ENCODE data around the gene KAZALD1.

The KAZALD1 gene

DNA sequence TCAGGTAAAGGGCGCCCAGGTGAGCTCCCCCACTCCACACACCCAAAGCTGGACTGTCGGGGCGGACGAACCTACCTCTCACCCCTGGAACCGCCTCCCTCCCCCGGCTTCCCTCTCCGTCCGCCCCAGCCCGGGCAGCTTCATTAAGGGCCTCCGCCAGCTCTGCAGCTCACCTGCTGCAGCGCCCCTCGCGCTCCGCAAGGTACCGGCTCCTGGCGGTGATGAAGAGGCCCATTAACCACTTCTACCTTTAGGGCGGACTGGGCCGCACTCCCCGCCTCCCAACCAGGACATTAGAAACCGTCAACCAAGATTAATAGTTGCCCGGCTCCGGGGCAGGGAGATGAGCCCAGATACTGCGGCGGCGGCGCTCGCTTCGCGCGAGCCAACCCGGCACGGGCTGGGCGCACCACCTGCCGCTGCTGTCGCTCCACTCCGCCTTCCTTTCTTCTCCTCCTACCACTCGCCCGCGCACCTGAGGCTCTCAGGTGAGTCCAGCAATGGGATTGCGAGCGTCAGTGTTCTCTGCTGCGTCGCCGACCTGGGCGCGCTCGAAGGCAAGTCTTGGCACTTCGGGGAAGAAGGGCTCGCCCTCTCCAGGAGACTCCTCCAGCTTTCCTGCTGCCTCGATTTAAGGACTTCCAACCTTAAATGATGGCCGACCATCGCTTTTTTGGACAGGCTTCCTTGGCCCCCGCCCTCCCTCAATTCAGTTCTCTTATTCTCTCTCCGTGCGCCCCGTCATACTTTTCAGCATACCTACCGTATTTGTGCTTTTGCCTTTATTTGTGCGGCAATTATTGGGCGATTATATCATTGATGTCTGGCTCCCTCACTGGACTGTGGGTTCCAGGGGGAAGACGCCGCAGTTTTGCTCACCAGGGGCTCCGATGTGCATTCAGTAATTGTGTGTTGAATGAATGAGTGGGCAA lies 13.6 kb upstream of the KAZALD1 start:
- DNase-seq: no peak

DNA sequence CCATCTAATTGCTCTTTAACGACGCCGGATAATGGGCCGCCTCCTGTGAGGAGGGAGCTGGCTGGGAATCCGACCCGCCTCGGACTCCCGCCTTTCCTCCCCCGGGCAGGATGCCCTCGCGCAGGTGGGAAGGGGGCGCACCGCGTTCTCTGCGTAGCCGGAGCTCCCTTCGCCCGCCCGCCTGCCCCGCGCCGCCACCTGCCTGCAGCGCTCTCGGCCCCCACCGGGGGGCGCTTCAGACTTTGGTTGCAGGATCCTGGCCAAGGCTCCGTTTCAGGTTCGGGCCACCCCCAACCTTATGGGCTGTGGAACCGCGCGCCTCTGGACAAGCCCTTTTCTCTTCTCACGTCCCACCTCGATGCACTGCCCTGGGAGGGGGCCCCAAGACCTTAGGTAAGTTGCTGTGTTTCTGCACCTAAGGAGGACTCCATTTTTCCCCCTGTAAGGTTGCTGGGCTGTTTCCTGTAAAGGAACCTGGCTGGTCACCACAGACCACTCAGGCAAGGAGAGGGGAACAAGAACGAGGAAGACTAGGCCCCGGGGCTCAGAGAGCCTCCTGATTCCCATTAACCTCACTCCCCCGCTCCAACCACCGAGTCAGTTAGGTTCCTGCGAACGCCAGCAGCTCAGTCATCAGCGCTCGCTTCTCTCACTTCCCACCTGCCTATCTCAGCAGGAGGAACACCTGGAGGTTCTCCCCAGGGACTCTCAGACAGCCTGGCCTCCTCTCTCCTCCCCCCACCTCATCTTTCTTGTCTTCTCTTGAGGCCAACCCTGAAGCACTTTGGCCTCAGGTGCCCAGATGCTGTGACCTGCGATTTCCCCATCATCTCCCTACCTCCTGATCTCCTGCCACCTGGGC lies 11.3 kb upstream of the KAZALD1 start:
- DNase-seq: peak; percentile 18

DNA sequence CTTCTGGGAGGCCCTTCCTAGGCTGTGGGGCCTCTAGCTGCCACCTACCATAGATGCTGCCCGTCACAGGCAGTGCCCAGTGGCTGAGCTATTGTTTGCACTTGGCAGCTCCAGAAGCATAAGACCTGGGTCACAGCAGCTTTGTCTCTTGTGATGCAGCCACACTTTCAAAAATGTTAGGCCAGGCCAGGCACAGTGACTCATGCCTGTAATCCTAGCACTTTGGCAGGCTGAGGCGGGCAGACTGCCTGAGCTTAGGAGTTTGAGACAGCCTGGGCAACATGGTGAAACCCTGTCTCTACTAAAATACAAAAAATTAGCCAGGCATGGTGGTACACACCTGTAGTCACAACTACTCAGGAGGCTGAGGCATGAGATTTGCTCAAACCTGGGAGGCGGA lies 9.5 kb upstream of the KAZALD1 start:
- no peak for DNase-seq

DNA sequence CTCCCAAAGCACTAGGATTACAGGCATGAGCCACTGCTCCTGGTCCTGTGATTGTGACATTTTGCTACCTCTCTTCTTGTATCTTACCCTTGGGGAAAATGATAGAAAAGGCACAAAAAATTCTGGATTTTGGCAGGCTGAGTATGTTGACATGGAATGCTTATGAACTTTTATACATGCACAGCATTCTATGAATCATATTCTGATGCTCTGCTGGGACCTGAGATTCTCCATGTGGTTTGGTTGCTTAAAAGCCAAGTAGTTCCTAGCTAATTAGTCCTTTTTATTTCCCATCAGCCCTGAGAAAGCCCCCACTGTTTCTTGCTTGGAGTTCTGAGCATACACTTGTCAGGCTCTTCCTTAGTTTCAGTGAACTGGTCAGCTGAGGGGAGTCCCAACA lies 8.3 kb upstream of the KAZALD1 start:
- DNase-seq: no peak

DNA sequence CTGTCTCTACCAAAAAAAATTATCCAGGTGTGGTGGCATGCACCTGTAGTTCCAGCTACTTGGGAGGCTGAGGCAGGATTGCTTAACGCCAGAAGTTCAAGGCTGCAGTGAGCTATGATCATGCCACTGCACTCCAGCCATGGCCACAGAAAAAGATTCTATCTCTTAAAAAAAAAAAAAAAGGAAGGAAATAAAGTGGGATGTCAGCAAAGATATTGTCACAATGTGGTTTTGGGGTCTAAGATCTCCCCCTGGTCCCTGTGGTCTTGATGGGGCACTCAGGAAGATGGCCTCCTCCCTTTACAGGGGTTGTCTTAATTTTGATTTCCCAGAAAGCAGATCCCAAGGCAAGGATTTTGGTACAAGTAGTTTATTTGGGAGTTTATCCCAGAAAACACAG lies 7.4 kb upstream of the KAZALD1 start:
- no peak for DNase-seq

DNA sequence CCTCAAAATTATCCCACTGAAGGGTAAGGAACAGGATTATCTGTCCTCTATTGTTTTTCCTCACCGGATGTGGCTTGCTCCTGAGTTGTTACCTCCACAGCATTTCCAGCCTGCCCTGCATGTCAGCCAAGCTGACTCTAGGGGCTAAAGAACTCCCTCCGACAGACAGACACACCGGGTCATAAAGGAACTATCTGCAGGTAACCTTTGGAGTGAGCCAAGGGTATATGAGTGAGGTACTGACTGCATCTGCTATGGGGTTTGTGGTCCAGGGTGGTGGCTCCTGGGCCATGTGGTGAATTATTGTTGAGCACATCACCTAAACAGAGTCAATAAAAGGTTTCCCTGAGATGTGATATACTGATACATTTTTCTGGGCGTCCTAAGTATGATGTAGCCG lies 6.9 kb upstream of the KAZALD1 start:
- DNase-seq: no peak

DNA sequence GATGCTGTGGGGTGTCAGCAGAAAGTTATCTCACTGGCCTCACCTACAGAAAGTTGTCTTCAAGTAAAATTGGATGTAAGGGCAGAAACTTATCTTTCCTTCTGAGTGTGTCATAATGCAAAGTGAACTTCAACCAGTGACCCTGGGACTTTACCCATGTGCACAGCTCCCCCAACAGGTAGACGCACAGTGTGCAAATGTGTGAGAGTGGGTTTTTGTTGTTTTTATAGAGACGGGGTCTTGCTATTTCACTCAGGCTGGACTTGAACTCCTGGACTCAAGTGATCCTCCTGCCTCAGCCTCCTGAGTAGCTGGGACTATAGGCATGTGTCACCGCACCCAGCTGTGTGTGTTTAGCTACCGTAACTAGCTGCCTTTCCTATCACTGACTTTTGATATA lies 6.4 kb upstream of the KAZALD1 start:
- DNase-seq: no peak

DNA sequence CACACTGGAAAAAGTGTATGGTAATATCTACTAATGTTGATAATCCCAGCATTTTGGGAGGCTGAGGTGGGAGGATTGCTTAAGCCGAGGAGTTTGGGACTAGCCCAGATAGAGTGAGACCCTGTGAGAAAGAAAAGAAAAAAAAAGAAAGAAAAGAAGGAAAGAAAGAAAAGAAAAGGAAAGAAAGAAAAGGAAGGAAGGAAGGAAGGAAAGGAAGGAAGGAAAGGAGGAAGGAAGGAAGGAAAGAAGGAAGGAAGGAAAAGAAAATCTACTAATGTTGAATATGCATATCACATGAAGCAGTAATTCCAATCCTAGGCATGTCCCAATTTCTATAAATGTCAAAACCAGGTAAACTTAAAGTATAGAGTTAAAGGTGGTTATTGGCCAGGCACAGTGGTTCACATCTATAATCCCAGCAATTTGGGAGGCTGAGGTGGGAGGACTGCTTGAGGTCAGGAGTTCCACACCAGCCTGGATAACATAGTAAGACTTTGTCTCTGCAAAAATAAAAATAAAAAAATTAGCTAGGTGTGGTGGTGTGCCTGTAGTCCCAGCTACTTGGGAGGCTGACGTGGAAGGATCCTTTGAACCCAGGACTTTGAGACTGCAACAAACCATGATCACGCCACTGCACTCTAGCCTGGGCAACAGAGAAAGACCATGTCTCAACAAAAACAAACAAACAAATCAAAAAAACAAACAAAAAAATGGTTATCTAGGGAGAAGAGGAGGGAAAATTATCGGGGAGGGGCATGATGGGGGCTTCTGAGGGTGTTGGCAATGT lies 5.2 kb upstream of the KAZALD1 start:
- DNase-seq: no peak

DNA sequence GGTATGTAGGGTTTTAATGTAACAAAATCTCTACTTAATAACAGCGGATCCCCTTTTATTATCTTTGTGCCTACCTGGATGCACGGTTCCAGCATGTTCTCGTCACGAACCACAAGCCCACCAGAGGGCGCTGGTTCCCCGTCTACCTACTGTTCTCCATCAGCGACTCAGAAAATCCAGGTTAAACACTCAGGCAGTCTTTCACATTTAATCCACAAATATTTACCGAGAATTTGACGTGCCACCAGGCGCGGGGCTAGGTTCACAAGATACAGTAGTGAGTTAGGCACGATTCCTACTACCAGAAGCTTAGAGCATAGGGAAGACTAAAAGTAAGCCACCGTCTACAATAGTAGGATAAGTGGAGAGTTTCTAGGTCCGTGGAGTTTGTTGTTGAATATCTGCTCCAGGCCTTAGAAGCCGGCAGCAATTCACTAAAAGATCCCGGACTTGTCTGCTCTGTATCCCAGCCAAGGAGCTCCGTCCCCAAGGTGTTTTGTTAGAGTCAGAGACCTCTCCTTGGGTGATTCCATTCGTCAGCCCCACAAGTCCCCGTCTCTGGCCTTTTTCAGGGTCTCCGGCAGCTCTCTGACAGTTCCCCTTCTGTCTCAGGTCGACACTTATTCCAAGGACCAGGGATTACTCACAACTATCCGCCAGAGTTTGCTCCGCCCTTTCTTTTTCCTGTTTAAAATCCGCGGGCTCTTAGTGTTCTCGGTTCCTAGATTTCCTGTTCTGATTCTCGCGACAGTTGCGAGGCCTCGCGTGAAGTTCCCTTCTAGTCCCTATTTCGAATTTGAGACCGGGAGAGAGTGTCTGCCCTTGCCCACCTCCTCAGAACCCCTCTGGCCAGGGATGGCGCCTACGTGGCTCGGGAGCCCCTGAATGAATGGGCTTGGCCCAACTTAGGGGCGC lies 1.5 kb upstream of the KAZALD1 start:
- peak; percentile 97 for DNase-seq

DNA sequence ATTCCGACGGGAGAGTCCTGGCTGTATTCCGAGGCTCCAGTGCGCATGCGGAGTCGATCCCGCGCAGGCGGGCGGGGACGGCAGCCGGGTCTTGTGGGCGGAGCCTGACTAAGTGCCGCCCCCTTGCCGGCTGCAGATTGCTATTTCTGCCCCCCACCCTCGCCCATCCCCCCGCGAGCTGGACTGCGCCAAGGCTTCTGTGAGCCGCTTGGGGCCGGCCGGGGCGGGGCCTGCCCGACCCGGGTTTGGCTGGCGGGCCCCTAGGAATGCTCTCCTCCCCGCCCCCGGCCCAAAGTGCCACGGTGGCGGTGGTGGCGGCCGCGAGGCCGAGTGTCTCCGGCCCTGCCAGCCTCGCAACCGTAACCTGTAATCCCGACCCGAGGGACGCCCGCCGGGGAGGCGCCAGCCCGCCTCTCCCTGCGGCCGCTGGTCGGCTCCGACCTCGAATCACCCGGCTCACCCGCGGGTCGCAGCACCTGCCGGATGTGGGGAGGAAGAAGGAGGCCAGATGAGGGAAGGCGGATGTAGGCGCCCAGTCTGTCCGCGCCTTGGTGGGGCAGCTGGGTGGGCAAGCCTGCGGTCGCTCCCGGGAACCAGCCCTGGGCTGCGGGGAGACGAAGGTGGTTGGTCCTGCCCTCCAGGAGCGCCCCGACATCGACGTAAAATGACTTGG lies 702 bp upstream of the KAZALD1 start:
- DNase-seq: peak; percentile 97

DNA sequence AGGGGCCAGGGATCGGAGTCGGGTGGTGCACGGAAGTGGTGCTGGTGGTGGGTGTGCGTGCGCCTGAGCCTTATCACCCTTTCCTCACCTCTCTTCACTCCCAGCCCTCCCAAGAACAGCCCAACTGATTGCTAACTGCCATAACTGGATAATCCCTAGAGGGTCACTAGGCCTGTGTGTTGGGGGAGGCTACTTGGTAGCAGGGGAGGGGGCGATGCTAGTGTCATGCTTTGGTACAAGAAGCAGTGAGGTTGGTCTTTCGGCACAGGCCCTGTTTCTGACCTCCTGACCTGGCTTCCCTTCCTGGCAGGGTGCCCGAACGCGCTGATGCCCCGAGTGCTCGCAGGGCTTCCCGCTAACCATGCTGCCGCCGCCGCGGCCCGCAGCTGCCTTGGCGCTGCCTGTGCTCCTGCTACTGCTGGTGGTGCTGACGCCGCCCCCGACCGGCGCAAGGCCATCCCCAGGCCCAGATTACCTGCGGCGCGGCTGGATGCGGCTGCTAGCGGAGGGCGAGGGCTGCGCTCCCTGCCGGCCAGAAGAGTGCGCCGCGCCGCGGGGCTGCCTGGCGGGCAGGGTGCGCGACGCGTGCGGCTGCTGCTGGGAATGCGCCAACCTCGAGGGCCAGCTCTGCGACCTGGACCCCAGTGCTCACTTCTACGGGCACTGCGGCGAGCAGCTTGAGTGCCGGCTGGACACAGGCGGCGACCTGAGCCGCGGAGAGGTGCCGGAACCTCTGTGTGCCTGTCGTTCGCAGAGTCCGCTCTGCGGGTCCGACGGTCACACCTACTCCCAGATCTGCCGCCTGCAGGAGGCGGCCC lies 652 bp downstream of the KAZALD1 start:
- peak; percentile 16 for DNase-seq

DNA sequence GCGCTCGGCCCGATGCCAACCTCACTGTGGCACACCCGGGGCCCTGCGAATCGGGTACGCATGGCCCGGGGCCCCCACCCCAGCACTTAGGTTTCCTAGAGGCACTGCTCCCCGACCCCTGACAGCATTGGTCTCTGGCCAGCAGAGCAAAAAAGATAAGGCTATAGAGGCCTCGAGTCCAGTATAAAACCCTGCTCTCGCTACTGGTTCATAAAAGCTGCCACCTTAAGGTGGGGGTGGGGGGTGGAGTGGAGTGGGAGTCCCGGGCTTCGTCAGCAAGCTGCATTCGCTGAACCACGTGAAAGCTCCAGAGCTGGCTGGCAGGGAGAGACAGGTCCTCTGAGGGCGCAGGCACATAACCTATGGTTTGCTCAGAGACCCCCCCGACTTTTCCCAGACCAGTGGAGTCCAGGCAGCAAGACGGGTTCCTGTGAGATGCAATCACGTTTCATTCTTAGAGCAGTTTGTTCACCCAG lies 1.3 kb downstream of the KAZALD1 start:
- no peak for DNase-seq

DNA sequence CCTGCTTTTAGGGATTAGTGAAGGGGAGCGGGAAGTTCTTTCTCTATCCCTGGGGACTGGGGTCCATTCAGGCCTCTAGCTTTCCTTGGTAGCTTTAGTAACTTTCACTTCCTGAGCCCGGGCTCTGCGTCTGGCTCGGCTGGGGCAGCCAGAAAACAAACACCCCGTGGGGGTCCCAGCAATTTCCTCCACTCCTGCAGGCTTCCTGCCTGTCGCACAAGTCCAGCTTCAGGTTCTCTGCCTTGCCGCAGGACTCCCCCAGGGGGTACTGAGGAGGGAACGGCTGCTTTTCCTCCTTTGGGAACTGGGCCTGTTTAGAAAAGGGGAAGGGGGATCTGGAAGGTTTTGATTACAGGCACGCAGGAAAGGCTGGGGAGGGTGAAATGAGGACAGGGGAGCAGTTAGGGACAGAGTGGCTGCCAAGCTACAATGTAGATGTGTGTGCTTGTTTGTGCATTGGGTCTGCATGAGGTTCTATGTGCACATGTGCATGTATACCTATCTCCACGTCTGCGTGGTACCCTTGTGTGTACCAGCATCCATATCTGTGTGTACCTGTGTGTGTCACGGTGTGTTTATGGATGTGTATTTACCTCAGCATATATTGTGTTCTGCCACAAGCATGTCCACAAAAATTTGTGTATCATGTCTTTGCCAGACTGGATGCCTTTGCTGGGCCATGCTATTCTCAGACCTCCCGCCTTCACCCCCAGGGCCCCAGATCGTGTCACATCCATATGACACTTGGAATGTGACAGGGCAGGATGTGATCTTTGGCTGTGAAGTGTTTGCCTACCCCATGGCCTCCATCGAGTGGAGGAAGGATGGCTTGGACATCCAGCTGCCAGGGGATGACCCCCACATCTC lies 2.0 kb downstream of the KAZALD1 start:
- no peak for DNase-seq

DNA sequence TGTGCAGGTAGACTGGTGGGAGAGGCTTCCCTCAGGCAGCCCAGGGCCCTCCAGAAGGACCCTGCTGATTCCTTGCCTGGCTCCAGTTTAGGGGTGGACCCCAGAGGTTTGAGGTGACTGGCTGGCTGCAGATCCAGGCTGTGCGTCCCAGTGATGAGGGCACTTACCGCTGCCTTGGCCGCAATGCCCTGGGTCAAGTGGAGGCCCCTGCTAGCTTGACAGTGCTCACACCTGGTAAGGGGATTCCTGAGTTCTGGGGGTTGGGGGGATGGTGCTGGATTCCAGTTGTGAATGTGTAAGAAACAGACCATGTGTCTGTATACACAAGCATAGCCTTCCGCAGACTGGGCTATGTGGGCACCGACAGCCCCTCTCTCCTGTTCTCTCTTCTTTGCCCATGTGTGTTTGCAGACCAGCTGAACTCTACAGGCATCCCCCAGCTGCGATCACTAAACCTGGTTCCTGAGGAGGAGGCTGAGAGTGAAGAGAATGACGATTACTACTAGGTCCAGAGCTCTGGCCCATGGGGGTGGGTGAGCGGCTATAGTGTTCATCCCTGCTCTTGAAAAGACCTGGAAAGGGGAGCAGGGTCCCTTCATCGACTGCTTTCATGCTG lies 2.7 kb downstream of the KAZALD1 start:
- no peak for DNase-seq

DNA sequence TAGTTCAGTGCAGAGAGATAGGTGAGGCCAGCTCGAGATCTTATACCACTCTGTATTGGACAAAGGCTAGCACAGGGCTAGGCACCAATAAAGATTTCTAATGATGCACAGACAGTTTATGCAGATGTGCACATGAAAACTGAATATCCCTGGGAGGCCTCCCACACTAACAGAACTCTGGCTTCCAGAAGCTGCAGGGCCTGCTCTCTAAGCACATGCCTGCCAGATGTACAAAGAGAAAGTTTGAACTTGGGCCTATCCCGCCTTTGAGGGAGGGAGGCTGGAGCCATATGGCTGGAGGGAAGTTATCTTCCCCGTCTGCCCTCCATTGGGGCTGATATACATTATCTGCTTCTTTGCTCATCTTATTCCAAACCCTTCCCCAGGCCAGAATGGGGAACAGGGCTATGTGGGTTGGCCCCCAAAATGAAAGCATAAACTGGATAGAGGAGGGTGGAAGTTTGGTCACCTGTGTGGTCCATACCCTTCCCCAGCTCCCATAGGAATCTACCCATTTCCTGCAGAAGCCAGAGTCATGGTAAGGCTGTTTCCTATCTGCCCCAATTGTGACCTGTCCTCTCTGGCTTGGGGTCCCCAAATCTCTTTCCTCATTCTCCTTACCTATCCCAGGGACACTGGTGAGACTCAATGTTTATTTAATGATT lies 3.8 kb downstream of the KAZALD1 start:
- no peak for DNase-seq

DNA sequence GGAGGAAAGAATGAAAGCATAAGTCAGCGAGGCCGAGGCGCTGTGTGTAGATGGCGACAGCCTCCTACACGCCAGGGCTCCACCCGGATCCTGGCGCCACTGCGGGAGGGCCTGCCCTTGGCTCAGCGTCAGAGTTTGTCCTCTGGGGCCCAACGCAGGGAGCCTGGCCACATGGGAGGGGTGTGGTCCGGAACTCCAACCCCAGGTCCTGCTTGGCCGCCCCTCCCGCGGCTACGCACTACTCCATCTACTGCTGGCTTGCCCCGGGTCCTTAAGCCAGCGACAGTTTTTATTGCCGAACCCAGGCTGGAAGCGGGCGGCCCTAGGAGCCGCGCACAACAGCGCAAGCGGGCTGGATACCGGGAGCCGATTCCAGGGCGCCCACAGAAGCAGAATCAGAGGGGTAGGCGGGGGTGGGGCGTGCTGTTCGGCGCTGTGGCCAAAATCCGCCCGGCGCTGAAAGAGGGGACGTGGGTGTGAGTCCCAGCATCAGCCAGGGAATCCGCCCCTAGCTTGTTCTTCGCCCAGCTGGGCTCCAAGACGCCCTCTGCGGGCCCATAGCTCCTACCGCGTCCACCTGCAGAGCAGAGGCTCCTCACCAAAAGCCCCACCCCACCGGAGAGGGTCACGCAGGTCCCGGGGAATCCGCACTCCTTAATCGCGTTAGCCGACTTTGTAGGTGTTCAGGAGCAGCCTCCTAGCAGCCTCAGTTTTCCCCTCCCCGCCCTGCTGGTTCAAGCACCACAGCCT lies 4.5 kb downstream of the KAZALD1 start:
- peak; percentile 29 for DNase-seq

DNA sequence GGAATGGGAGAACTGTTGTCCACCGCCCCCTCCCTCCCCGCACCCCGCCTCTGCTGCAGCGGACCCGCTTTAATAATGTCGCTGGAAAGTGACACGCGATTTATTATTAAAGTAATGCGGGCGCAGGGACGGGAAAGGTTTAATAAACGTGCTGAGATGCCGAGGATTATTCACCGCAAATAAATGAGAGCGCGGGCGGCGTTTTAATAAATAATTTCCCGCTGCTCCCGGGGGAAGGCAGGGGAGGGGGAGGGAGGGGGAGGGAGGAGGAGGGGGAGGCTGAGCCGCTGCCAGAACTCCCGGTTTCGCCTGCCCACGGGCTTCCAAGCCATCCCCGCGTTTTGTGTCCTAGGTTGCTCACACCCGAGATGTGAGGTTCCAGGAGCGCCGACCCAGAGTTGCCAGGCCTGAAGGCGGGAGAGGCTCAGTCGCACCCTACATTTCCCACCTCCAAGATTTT lies 5.1 kb downstream of the KAZALD1 start:
- DNase-seq: peak; percentile 25

Data from NCI-H2227 treated with DMSO at 0.1 percent for 48 hours (cell line).